IPS-20b (cell line): Measurements from ENCODE around the gene XRCC5.
"Not testable (repeated sequence)": the region's sequence is repeated elsewhere in the genome, so short reads cannot be mapped to it uniquely, and the experiment has no call there.

ENCODE experiments used
- H3K27ac ChIP-seq: one replicate; pipeline ENCODE4 v1.5.1; 2013; ENCODE audit warnings: low read length
- H3K27me3 ChIP-seq: 2 replicates; pipeline ENCODE4 v1.6.1; 2013; ENCODE audit warnings: mild to moderate bottlenecking, low read length, inconsistent platforms; ENCODE audit not compliant: insufficient read depth
- H3K36me3 ChIP-seq: 2 replicates; pipeline ENCODE4 v1.6.1; 2013; ENCODE audit warnings: low read depth, mild to moderate bottlenecking, inconsistent platforms, low read length, moderate library complexity; ENCODE audit not compliant: insufficient read depth
- H3K4me1 ChIP-seq: 2 replicates; pipeline ENCODE4 v1.6.1; 2013; ENCODE audit warnings: mild to moderate bottlenecking, control low read depth, inconsistent platforms, low read length, moderate library complexity; ENCODE audit not compliant: insufficient read depth
- H3K4me3 ChIP-seq: 2 replicates; pipeline ENCODE4 v1.5.1; 2013; ENCODE audit warnings: mild to moderate bottlenecking, low read length, inconsistent platforms
- H3K9ac ChIP-seq: 2 replicates; pipeline ENCODE4 v1.6.1; 2013; ENCODE audit warnings: low read depth, mild to moderate bottlenecking, inconsistent platforms, low read length, moderate library complexity
- H3K9me3 ChIP-seq: 2 replicates; pipeline ENCODE4 v1.6.1; 2013; ENCODE audit warnings: mild to moderate bottlenecking, low read depth, low read length, inconsistent platforms; ENCODE audit not compliant: insufficient read depth

The XRCC5 gene

DNA sequence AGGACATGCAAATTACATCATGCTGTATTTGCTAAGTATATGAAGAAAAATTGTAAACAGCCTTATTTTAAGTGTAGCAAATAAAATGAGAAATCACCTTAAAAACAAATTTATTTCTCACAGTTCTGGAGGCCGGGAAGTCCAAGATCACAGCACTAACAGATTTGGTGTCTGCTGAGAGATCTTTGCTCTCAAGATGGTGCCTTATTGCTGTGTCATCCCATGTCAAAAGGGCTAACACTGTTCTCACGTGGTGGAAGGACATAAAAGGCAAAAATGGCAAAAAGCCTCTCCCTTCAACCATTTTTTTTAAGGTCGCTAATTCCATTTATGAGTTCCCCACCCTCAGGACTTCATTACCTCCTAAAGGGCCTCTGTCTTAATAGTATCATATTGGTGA lies 12.1 kb downstream of the XRCC5 start:
- Histone ChIP-seq H3K27me3 (no peaks in the 10 kb centered on the region), H3K36me3 (peaks cover 100% of the 10 kb centered on the region), H3K4me3 (no peak overlapping the region), H3K27ac (no peak overlapping the region), H3K9me3 (no peaks in the 10 kb centered on the region), H3K4me1 (no peaks in the 10 kb centered on the region), H3K9ac (no peak overlapping the region)

- Histone ChIP-seq H3K36me3 (peaks cover 99% of the 10 kb centered on the region), H3K9me3 (no peaks in the 10 kb centered on the region), H3K4me1 (no peaks in the 10 kb centered on the region), H3K27me3 (no peaks in the 10 kb centered on the region), H3K27ac (no peak overlapping the region), H3K4me3 (no peak overlapping the region), H3K9ac (no peak overlapping the region)
Observed at GRCh38 chr2:216126943-216127342, 17.8 kb downstream of the XRCC5 start.

DNA sequence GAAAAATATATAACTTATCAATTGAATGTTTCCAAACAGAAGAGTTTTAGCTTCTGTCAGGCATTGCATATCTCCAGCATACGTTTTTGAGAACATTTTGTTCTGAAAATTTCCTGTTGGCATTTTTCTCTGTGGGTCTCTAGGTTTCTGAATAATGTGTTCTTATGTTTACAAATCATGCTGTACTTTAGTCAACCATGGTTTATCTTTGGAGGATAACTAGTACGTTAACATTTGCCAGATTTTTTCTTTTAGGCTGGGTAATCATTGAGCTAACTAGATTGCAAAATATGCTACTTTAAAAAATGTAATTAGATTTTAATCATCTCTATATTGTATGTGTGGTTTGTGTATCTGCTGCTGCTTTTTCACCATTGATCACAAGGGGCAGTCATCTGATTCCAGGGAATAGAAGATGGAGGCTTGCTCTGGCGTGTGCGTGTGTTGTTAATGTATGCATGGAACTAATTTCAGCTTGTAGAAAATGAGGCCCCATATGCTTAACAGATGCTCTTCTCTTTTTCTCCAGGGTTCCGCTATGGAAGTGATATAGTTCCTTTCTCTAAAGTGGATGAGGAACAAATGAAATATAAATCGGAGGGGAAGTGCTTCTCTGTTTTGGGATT lies 21.3 kb downstream of the XRCC5 start:
- no peaks in the 10 kb centered on the region for H3K4me1 ChIP-seq
- no peaks in the 10 kb centered on the region for H3K9me3 ChIP-seq
- no peak overlapping the region for H3K4me3 ChIP-seq
- H3K36me3 ChIP-seq, result peaks cover 99% of the 10 kb centered on the region
- H3K27me3 ChIP-seq, result no peaks in the 10 kb centered on the region
- H3K27ac ChIP-seq, result no peak overlapping the region
- no peak overlapping the region for H3K9ac ChIP-seq

GRCh38 chr2:216131175-216131926 lies 22.2 kb downstream of the XRCC5 start:
- Histone ChIP-seq H3K27me3 (no peaks in the 10 kb centered on the region), H3K4me1 (no peaks in the 10 kb centered on the region), H3K9ac (no peak overlapping the region), H3K27ac (no peak overlapping the region), H3K4me3 (no peak overlapping the region), H3K9me3 (no peaks in the 10 kb centered on the region), H3K36me3 (peaks cover 99% of the 10 kb centered on the region)

GRCh38 chr2:216132585-216132984 lies 23.4 kb downstream of the XRCC5 start:
- H3K4me1 ChIP-seq, result no peaks in the 10 kb centered on the region
- H3K9me3 ChIP-seq, result no peaks in the 10 kb centered on the region
- peaks cover 99% of the 10 kb centered on the region for H3K36me3 ChIP-seq
- H3K27me3 ChIP-seq, result no peaks in the 10 kb centered on the region
- no peak overlapping the region for H3K4me3 ChIP-seq
- no peak overlapping the region for H3K27ac ChIP-seq
- H3K9ac ChIP-seq, result no peak overlapping the region

GRCh38 chr2:216133397-216133796 lies 24.2 kb downstream of the XRCC5 start:
- Histone ChIP-seq H3K27ac (no peak overlapping the region), H3K4me1 (no peaks in the 10 kb centered on the region), H3K9me3 (no peaks in the 10 kb centered on the region), H3K9ac (no peak overlapping the region), H3K36me3 (peaks cover 99% of the 10 kb centered on the region), H3K4me3 (no peak overlapping the region), H3K27me3 (no peaks in the 10 kb centered on the region)

DNA sequence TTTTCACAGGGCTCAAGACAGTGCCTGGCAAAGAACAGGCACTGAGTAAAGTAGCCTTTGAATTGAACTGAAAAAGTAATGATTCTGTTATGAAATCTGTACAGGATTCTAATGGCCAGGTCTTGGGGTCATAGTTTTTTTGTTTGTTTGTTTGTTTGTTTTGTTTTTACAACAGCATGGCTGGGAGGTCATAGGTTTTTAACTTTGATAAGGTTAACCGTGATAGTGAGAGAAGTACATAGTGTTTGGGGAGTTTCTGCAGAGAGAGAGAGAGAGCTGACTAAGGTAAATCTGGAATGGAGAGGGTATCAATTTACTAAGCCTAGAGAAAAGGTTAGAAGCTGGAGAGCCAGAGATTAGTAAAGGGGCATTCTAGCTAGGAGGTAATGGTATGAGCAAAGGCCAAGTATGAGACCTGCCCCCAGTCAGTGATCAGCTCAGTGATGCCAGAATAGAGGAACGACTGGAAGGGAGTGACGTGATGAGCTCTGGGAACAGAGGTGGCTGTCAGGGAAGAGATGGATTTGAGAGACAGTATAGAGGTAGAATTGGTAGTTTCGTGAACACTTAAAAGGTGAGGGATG lies 25.9 kb downstream of the XRCC5 start:
- peaks cover 99% of the 10 kb centered on the region for H3K36me3 ChIP-seq
- no peak overlapping the region for H3K27ac ChIP-seq

DNA sequence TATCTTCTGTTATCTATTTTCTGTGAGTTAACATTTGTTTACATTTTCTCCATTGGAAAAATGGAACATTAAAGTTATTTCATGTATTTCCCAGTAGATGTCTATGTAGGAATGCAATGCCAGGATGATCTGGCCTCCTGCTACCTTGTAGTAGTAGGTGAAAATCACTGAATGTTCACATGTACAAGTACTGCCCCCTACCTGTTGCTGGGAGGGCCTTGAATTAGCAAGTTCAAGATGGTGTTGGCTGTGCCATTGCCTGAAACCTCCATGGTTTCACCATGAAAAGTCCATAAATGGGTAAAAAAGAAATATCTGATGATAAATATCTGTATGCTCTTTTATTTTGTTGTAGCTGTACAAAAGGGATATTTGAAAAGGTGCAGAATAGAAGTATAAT lies 30.7 kb downstream of the XRCC5 start:
- Histone ChIP-seq H3K36me3 (peaks cover 100% of the 10 kb centered on the region), H3K4me3 (no peak overlapping the region), H3K27me3 (no peaks in the 10 kb centered on the region), H3K9ac (no peak overlapping the region), H3K9me3 (no peaks in the 10 kb centered on the region), H3K27ac (no peak overlapping the region), H3K4me1 (no peaks in the 10 kb centered on the region; the same call in 1 of the 2 replicates)

More for the DNA sequence above, 25.9 kb downstream of the XRCC5 start:
- Histone ChIP-seq H3K4me1 (no peaks in the 10 kb centered on the region), H3K9ac (no peak overlapping the region), H3K9me3 (no peaks in the 10 kb centered on the region), H3K27me3 (no peaks in the 10 kb centered on the region), H3K4me3 (no peak overlapping the region)

- not testable (repeated sequence) for H3K9ac ChIP-seq, H3K4me1 ChIP-seq, H3K27ac ChIP-seq, H3K4me3 ChIP-seq, H3K27me3 ChIP-seq, H3K9me3 ChIP-seq
- peaks cover 100% of the 10 kb centered on the region for H3K36me3 ChIP-seq
Observed at GRCh38 chr2:216141516-216141915, 32.4 kb downstream of the XRCC5 start.

DNA sequence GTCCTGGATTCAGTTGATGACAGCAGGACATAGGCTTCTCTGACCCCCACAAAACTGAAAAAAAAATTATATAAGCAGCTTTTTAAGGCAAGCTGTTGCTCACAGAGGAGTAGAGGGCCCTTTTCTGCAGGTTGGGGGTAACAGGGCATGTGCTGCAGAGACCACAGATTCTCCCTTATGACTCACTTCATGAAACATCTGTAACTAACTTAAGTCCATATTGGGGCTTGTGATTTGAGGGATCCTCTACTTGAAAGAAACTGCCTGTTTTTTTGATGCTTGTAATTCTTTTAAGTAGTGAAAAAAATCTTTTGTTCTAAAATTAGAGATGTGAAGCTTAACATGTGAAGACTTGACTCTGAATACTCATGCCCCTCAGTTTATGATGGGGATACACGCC lies 33.4 kb downstream of the XRCC5 start:
- Histone ChIP-seq H3K9ac (no peak overlapping the region), H3K27me3 (no peaks in the 10 kb centered on the region), H3K4me3 (no peak overlapping the region), H3K4me1 (no peaks in the 10 kb centered on the region; the same call in 1 of the 2 replicates), H3K9me3 (no peaks in the 10 kb centered on the region), H3K27ac (no peak overlapping the region), H3K36me3 (peaks cover 100% of the 10 kb centered on the region)

GRCh38 chr2:216144372-216144771 lies 35.2 kb downstream of the XRCC5 start:
- Histone ChIP-seq H3K27me3 (no peaks in the 10 kb centered on the region), H3K4me3 (no peak overlapping the region), H3K4me1 (no peaks in the 10 kb centered on the region; the same call in 1 of the 2 replicates), H3K36me3 (peaks cover 100% of the 10 kb centered on the region), H3K27ac (no peak overlapping the region), H3K9me3 (no peaks in the 10 kb centered on the region), H3K9ac (0 out of 2 replicates have a peak overlapping the region, but pooled peaks have one; percentile 7)

GRCh38 chr2:216144857-216145256 lies 35.7 kb downstream of the XRCC5 start:
- H3K9ac ChIP-seq, result 0 out of 2 replicates have a peak overlapping the region, but pooled peaks have one; percentile 7
- H3K4me1 ChIP-seq, result no peaks in the 10 kb centered on the region; the same call in 1 of the 2 replicates
- no peak overlapping the region for H3K4me3 ChIP-seq
- H3K36me3 ChIP-seq, result peaks cover 100% of the 10 kb centered on the region
- H3K9me3 ChIP-seq, result no peaks in the 10 kb centered on the region
- H3K27ac ChIP-seq, result no peak overlapping the region
- H3K27me3 ChIP-seq, result no peaks in the 10 kb centered on the region
